ENCODE results near the gene TTYH3.

Gene TTYH3

DNA sequence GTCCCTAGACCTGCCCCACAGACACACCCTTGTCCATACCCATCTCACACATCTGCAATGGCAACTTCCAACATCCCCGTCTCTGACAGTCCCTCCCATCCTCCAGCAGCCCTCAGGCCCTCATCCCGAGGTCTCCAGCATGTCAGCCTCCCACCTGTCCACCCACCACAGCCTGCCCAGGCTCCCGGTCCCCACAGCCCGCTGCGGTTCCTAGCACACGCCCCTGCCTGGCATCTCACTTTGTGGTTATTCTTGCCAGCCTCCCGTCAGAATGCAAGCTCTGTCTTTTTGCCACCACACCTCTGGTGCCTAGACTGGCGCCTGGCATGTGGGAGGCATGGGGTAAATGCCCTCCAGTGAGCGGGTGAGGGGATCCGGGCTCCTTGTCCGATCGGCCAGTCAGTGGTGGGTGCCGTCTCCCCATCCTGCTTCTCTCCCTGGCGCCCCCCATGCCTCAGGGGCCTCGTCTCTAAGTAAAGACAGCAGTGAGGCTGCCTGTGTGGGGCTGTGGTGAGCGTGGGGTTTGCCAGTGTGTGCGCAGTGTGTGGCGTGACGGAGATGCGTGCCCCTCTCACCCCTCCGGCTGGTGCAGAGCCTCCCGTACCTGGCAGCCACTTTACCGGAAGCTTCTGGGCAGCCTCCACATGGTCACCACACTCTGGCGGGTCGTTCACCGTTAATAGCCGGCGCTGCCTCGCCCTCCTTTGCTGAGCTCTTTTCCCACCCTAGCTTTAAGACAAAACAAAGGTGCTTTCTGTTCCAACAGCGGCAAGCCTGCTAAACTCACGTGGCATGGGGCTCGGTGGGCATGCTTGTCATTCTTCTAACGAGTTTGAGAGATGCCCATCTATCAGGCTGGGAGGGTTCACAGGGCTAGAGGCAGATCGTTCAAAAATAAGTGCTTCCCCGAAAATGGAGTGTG lies 28.5 kb upstream of the TTYH3 start:
- Histone ChIP-seq H3K27me3 (ENCODE audit: control insufficient read depth, low read length) (no peaks in the 10 kb centered on the region), H3K9me2 (replicated peaks; ENCODE audit: control insufficient read depth, low read length) (no peaks in the 10 kb centered on the region), H3K4me1 (ENCODE audit: control insufficient read depth, low read length) (no peaks in the 10 kb centered on the region; the same call in 1 of the 2 replicates), H3K4me2 (ENCODE audit: low read length) (no peak overlapping the region), H3K36me3 (ENCODE audit: control insufficient read depth, low read length) (no peaks in the 10 kb centered on the region), H4K20me1 (ENCODE audit: control insufficient read depth, insufficient read depth, low read depth, low read length) (no peaks in the 10 kb centered on the region; the same call in 1 of the 2 replicates), H3F3A (ENCODE audit: control insufficient read depth, insufficient read depth) (peaks cover 1% of the 10 kb centered on the region; the same call in 1 of the 2 replicates), H3K9me3 (ENCODE audit: control insufficient read depth, insufficient read depth, low read length) (no peaks in the 10 kb centered on the region), H3K4me3 (ENCODE audit: low read length) (no peak overlapping the region), H3K27ac (ENCODE audit: low read depth, low read length) (no peak overlapping the region), H3K79me2 (ENCODE audit: control insufficient read depth, low read length) (no peaks in the 10 kb centered on the region)
- no peak for TF ChIP-seq CTCF (IDR thresholded peaks at IDR 0.05; ENCODE audit: low read depth, low read length, poor library complexity, severe bottlenecking)
- no peak for TF ChIP-seq EZH2phosphoT487 (IDR thresholded peaks at IDR 0.05; ENCODE audit: borderline replicate concordance, low read length)

DNA sequence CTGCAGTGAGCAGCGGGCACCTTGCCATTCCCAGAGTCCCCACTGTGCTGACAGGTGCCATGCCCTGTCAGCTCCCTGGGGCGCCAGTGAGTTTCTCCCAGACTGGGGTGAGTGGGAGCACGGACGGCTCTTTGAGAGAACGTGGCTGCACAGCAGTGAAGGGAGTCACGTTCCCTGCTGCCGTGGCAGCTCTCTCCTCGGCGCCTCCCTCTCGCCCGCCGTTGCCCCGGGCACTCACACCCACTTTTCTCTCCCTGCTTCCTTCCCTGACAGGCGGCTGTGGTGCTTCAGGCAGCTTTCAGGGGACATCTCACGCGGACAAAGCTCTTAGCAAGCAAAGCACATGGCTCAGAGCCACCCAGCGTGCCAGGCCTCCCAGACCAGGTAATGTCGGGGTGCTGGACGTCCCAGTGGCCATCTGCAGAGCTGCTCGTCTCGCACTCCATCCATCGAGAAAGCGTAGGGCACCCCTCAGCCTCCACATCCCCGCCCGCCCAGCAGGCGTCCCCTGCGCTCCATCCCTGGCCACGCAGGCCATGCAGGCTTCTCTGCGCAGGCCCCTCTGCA lies 27.1 kb upstream of the TTYH3 start:
- Histone ChIP-seq H3K4me2 (ENCODE audit: low read length) (no peak overlapping the region), H3F3A (ENCODE audit: control insufficient read depth, insufficient read depth) (peaks cover 5% of the 10 kb centered on the region; the same call in 1 of the 2 replicates), H4K20me1 (ENCODE audit: control insufficient read depth, insufficient read depth, low read depth, low read length) (no peaks in the 10 kb centered on the region; the same call in 1 of the 2 replicates), H3K4me1 (ENCODE audit: control insufficient read depth, low read length) (peaks cover 11% of the 10 kb centered on the region), H3K9me2 (replicated peaks; ENCODE audit: control insufficient read depth, low read length) (no peaks in the 10 kb centered on the region), H3K36me3 (ENCODE audit: control insufficient read depth, low read length) (no peaks in the 10 kb centered on the region), H3K27ac (ENCODE audit: low read depth, low read length) (no peak overlapping the region), H3K9me3 (ENCODE audit: control insufficient read depth, insufficient read depth, low read length) (no peaks in the 10 kb centered on the region), H3K4me3 (ENCODE audit: low read length) (no peak overlapping the region), H3K79me2 (ENCODE audit: control insufficient read depth, low read length) (no peaks in the 10 kb centered on the region), H3K27me3 (ENCODE audit: control insufficient read depth, low read length) (no peaks in the 10 kb centered on the region)
- TF ChIP-seq CTCF (IDR thresholded peaks at IDR 0.05; ENCODE audit: low read depth, low read length, poor library complexity, severe bottlenecking) = no peak
- no peak for TF ChIP-seq EZH2phosphoT487 (IDR thresholded peaks at IDR 0.05; ENCODE audit: borderline replicate concordance, low read length)

DNA sequence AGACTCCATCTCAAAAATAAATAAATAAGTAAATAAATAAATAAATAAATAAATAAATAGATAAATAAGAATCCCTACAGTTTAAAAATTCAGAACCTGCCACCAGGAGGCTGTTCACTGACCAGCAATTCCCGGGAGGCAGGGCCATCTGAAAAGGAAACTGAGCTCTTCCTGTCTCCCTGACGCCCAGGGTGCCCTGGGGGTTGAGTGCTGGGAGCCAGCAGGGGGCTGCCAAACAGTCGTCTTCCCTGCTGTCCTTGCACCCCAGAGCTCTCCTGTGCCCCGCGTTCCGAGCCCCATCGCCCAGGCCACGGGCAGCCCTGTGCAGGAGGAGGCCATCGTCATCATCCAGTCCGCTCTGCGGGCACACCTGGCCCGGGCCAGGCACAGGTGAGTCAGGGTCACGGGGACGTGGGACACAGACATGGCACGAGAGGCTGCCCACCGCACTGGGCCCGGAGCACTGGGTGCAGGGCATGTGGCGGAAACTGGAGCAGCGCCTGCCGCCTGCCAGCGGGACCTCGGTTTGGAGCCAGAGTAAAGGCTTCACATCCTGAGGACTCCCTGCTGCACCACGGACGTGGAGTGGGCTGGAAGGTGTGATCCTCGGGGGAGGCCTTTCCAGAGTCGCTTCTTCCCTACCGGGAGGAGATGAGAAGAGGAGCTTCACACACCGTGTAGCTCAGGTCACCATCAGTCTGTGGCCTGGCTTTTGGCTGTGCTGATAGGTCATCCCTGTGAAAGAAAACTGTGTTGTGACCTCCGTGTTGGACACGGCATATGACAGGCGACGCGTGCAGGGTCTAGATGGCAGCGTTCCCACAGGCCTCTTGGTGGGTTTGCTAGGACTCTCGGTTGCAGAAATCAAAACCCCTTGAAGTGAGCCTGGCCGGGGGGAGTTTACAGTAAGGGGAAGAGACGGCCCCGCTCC lies 25.9 kb upstream of the TTYH3 start:
- Histone ChIP-seq H3K27ac (ENCODE audit: low read depth, low read length) (no peak overlapping the region), H3K36me3 (ENCODE audit: control insufficient read depth, low read length) (no peaks in the 10 kb centered on the region), H3K4me1 (ENCODE audit: control insufficient read depth, low read length) (peaks cover 11% of the 10 kb centered on the region), H3K9me2 (replicated peaks; ENCODE audit: control insufficient read depth, low read length) (no peaks in the 10 kb centered on the region), H4K20me1 (ENCODE audit: control insufficient read depth, insufficient read depth, low read depth, low read length) (no peaks in the 10 kb centered on the region; the same call in 1 of the 2 replicates), H3K4me2 (ENCODE audit: low read length) (no peak overlapping the region), H3K79me2 (ENCODE audit: control insufficient read depth, low read length) (no peaks in the 10 kb centered on the region), H3K9me3 (ENCODE audit: control insufficient read depth, insufficient read depth, low read length) (no peaks in the 10 kb centered on the region), H3F3A (ENCODE audit: control insufficient read depth, insufficient read depth) (peaks cover 5% of the 10 kb centered on the region; the same call in 1 of the 2 replicates), H3K4me3 (ENCODE audit: low read length) (no peak overlapping the region), H3K27me3 (ENCODE audit: control insufficient read depth, low read length) (no peaks in the 10 kb centered on the region)
- no peak for TF ChIP-seq CTCF (IDR thresholded peaks at IDR 0.05; ENCODE audit: low read depth, low read length, poor library complexity, severe bottlenecking)
- no peak for TF ChIP-seq EZH2phosphoT487 (IDR thresholded peaks at IDR 0.05; ENCODE audit: borderline replicate concordance, low read length)

Data from DOHH2 (cell line).